Measurements from ENCODE around the gene C20orf173. TPM values are rescaled to one million over a fixed set of nuclear protein-coding genes. Genes with fewer than 3 reads are reported as not detected.

C20orf173 gene
- polyA plus RNA-seq, 1 donor = not detected

DNA sequence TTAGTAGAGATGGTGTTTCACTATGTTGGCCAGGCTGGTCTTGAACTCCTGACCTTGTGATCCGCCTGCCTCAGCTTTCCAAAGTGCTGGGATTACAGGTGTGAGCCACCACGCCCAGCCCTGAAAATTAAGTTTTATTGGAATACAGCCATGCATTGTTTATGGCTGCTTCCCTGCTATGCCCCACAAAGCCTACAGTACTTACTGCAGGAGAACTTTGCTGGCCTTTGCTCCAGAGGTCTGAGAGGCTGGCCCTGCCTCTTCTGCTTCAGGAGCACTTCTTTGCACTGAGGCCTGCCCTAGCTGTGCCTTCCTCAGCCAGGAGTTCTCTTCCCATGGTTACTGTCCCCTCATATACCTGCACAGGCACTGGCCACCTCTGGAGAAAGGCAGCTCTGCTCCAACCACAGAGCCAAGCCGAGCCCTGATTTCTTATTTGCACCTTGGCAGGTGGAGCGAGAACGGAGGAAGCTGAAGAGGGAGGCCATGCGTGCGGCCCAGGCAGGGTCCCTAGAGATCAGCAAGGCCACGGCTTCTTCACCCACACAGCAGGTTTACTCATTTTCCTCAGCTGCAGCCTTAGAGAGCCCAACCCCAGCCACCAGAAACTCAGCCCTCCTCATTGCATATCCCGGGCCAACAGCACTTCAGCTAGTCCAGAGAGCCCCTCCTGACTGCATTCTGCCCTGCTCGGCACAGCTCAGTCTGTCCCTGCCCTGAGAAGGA lies 20.8 kb downstream of the C20orf173 start:
- DNase-seq = no peak
- H3K27me3 ChIP-seq (ENCODE audit: control insufficient read depth, insufficient read depth, low read length) = no peaks in the 10 kb centered on the region
- 20% methylated on average over 1 of the region's 10 CpGs for WGBS (ENCODE audit: insufficient coverage, low lambda C conversion rate)
- no peak overlapping the region for H3K27ac ChIP-seq (ENCODE audit: low read length)
- no peak overlapping the region for H3K4me3 ChIP-seq (ENCODE audit: low read length)
- peaks cover 82% of the 10 kb centered on the region for H3K36me3 ChIP-seq (ENCODE audit: control insufficient read depth, insufficient read depth, low read length)
- no peaks in the 10 kb centered on the region for H3K9me3 ChIP-seq (ENCODE audit: control insufficient read depth, low read depth, low read length)
- H3K4me1 ChIP-seq (ENCODE audit: control insufficient read depth, insufficient read depth, low read length) = no peaks in the 10 kb centered on the region

DNA sequence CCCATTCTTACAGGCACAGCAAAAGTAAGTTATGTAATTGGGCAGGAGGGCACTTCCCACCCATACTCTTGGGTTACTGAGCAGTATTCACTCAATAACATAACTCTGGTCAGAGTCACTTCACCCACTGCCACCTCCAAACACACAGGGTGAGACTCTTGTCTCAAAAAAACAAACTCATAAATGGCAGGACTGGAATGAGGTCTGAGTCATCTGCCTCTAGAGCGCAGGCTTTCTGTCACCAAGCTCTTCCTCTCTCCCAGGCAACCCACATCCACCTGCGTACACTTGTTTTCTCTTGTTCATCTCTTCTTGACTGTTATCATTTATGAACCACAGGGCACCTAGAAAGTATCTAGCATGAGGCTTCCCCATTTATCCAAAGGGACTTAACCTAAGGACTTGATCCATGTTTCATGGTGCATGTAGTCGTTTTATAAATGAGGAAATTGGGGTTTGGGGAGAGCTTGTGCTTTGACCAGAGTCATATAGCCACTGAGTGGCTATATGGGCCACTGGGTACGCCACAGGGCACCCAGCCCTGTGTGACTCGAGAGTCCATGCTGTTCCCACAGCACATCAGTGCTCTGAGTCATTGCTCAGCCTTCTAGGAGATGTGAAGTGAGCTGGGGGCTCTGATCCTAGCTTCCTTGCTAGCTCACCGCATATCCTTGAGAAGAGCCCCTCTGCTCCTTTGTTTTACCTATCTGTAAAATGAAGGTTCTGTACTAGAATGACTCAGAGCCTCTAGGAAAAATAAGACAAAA lies 22.4 kb downstream of the C20orf173 start:
- Histone ChIP-seq H3K36me3 (ENCODE audit: control insufficient read depth, insufficient read depth, low read length) (peaks cover 85% of the 10 kb centered on the region), H3K27ac (ENCODE audit: low read length) (no peak overlapping the region), H3K4me3 (ENCODE audit: low read length) (no peak overlapping the region), H3K27me3 (ENCODE audit: control insufficient read depth, insufficient read depth, low read length) (no peaks in the 10 kb centered on the region), H3K9me3 (ENCODE audit: control insufficient read depth, low read depth, low read length) (no peaks in the 10 kb centered on the region), H3K4me1 (ENCODE audit: control insufficient read depth, insufficient read depth, low read length) (no peaks in the 10 kb centered on the region)
- DNase-seq = no peak
- WGBS (ENCODE audit: insufficient coverage, low lambda C conversion rate) = 83% methylated on average over 1 of the region's 6 CpGs

GRCh38 chr20:35506179-35506578 lies 23.3 kb downstream of the C20orf173 start:
- Histone ChIP-seq H3K36me3 (ENCODE audit: control insufficient read depth, insufficient read depth, low read length) (peaks cover 84% of the 10 kb centered on the region), H3K9me3 (ENCODE audit: control insufficient read depth, low read depth, low read length) (no peaks in the 10 kb centered on the region), H3K4me3 (ENCODE audit: low read length) (no peak overlapping the region), H3K27ac (ENCODE audit: low read length) (no peak overlapping the region), H3K27me3 (ENCODE audit: control insufficient read depth, insufficient read depth, low read length) (no peaks in the 10 kb centered on the region), H3K4me1 (ENCODE audit: control insufficient read depth, insufficient read depth, low read length) (no peaks in the 10 kb centered on the region)
- no CpG with 5 or more reads among the region's 3 CpGs for WGBS (ENCODE audit: insufficient coverage, low lambda C conversion rate)
- no peak for DNase-seq

DNA sequence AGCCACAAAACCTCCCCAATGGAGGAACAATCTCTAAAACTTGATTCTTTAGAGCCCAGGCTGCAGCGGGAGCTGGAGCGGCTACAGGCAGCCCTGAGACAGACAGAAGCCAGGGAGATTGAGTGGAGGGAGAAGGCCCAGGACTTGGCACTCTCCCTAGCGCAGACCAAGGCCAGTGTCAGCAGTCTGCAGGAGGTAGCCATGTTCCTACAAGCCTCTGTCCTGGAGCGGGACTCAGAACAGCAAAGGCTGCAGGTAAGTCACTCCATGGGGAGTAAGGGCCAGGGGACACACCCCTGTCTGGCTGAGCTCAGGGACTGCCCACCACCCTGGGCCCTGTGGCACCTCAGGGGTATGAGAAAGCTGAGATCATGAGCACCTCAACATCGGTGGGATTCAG lies 24.7 kb downstream of the C20orf173 start:
- Histone ChIP-seq H3K36me3 (ENCODE audit: control insufficient read depth, insufficient read depth, low read length) (peaks cover 83% of the 10 kb centered on the region), H3K27ac (ENCODE audit: low read length) (no peak overlapping the region), H3K4me3 (ENCODE audit: low read length) (no peak overlapping the region), H3K9me3 (ENCODE audit: control insufficient read depth, low read depth, low read length) (no peaks in the 10 kb centered on the region), H3K4me1 (ENCODE audit: control insufficient read depth, insufficient read depth, low read length) (no peaks in the 10 kb centered on the region), H3K27me3 (ENCODE audit: control insufficient read depth, insufficient read depth, low read length) (no peaks in the 10 kb centered on the region)
- no peak for DNase-seq
- no CpG with 5 or more reads among the region's 5 CpGs for WGBS (ENCODE audit: insufficient coverage, low lambda C conversion rate)

DNA sequence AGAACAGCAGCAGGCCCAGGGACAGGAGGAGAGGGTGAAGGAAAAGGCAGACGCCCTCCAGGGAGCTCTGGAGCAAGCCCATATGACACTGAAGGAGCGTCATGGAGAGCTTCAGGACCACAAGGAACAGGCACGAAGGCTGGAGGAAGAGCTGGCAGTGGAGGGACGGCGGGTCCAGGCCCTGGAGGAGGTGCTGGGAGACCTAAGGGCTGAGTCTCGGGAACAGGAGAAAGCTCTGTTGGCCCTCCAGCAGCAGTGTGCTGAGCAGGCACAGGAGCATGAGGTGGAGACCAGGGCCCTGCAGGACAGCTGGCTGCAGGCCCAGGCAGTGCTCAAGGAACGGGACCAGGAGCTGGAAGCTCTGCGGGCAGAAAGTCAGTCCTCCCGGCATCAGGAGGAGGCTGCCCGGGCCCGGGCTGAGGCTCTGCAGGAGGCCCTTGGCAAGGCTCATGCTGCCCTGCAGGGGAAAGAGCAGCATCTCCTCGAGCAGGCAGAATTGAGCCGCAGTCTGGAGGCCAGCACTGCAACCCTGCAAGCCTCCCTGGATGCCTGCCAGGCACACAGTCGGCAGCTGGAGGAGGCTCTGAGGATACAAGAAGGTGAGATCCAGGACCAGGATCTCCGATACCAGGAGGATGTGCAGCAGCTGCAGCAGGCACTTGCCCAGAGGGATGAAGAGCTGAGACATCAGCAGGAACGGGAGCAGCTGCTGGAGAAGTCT lies 25.5 kb downstream of the C20orf173 start:
- 100% methylated on average over 1 of the region's 16 CpGs for WGBS (ENCODE audit: insufficient coverage, low lambda C conversion rate)
- Histone ChIP-seq H3K27ac (ENCODE audit: low read length) (no peak overlapping the region), H3K4me1 (ENCODE audit: control insufficient read depth, insufficient read depth, low read length) (no peaks in the 10 kb centered on the region), H3K36me3 (ENCODE audit: control insufficient read depth, insufficient read depth, low read length) (peaks cover 81% of the 10 kb centered on the region), H3K9me3 (ENCODE audit: control insufficient read depth, low read depth, low read length) (no peaks in the 10 kb centered on the region), H3K4me3 (ENCODE audit: low read length) (no peak overlapping the region), H3K27me3 (ENCODE audit: control insufficient read depth, insufficient read depth, low read length) (no peaks in the 10 kb centered on the region)
- no peak for DNase-seq

- Histone ChIP-seq H3K4me1 (ENCODE audit: control insufficient read depth, insufficient read depth, low read length) (no peaks in the 10 kb centered on the region), H3K27ac (ENCODE audit: low read length) (no peak overlapping the region), H3K27me3 (ENCODE audit: control insufficient read depth, insufficient read depth, low read length) (no peaks in the 10 kb centered on the region), H3K9me3 (ENCODE audit: control insufficient read depth, low read depth, low read length) (no peaks in the 10 kb centered on the region), H3K36me3 (ENCODE audit: control insufficient read depth, insufficient read depth, low read length) (peaks cover 80% of the 10 kb centered on the region), H3K4me3 (ENCODE audit: low read length) (no peak overlapping the region)
- no peak for DNase-seq
- WGBS (ENCODE audit: insufficient coverage, low lambda C conversion rate) = 100% methylated on average over 2 of the region's 10 CpGs
Measured at GRCh38 chr20:35503281-35503680, 26.2 kb downstream of the C20orf173 start.

- Histone ChIP-seq H3K36me3 (ENCODE audit: control insufficient read depth, insufficient read depth, low read length) (peaks cover 80% of the 10 kb centered on the region), H3K4me3 (ENCODE audit: low read length) (no peak overlapping the region), H3K27me3 (ENCODE audit: control insufficient read depth, insufficient read depth, low read length) (no peaks in the 10 kb centered on the region), H3K9me3 (ENCODE audit: control insufficient read depth, low read depth, low read length) (no peaks in the 10 kb centered on the region), H3K27ac (ENCODE audit: low read length) (no peak overlapping the region), H3K4me1 (ENCODE audit: control insufficient read depth, insufficient read depth, low read length) (no peaks in the 10 kb centered on the region)
- DNase-seq = no peak
- WGBS (ENCODE audit: insufficient coverage, low lambda C conversion rate) = no CpG with 5 or more reads among the region's 8 CpGs
Measured at GRCh38 chr20:35502352-35502751, 27.1 kb downstream of the C20orf173 start.

GRCh38 chr20:35499271-35499670 lies 30.2 kb downstream of the C20orf173 start:
- H3K36me3 ChIP-seq (ENCODE audit: control insufficient read depth, insufficient read depth, low read length) = peaks cover 86% of the 10 kb centered on the region
- H3K4me1 ChIP-seq (ENCODE audit: control insufficient read depth, insufficient read depth, low read length) = no peaks in the 10 kb centered on the region
- H3K9me3 ChIP-seq (ENCODE audit: control insufficient read depth, low read depth, low read length) = no peaks in the 10 kb centered on the region
- H3K27ac ChIP-seq (ENCODE audit: low read length) = no peak overlapping the region
- H3K4me3 ChIP-seq (ENCODE audit: low read length) = no peak overlapping the region
- 80% methylated on average over 1 of the region's 1 CpG for WGBS (ENCODE audit: insufficient coverage, low lambda C conversion rate)
- H3K27me3 ChIP-seq (ENCODE audit: control insufficient read depth, insufficient read depth, low read length) = no peaks in the 10 kb centered on the region
- DNase-seq = no peak

DNA sequence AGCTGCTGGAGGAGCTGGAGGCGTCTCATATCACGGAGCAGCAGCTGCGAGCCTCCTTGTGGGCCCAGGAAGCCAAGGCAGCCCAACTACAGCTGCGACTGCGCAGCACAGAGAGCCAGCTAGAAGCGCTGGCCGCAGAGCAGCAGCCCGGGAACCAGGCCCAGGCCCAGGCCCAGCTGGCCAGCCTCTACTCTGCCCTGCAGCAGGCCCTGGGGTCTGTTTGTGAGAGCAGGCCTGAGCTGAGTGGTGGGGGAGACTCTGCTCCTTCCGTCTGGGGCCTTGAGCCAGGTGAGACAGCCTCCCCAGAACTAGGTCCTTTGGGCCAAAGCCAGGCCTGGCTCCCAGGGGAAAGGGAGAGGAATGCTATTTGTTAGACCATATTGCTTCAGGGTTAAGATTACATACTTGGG lies 31.7 kb downstream of the C20orf173 start:
- Histone ChIP-seq H3K9me3 (ENCODE audit: control insufficient read depth, low read depth, low read length) (no peaks in the 10 kb centered on the region), H3K27me3 (ENCODE audit: control insufficient read depth, insufficient read depth, low read length) (no peaks in the 10 kb centered on the region), H3K4me1 (ENCODE audit: control insufficient read depth, insufficient read depth, low read length) (no peaks in the 10 kb centered on the region), H3K36me3 (ENCODE audit: control insufficient read depth, insufficient read depth, low read length) (peaks cover 86% of the 10 kb centered on the region), H3K27ac (ENCODE audit: low read length) (no peak overlapping the region), H3K4me3 (ENCODE audit: low read length) (no peak overlapping the region)
- no CpG with 5 or more reads among the region's 9 CpGs for WGBS (ENCODE audit: insufficient coverage, low lambda C conversion rate)
- no peak for DNase-seq

GRCh38 chr20:35497320-35497719 lies 32.1 kb downstream of the C20orf173 start:
- no peak overlapping the region for H3K4me3 ChIP-seq (ENCODE audit: low read length)
- H3K27ac ChIP-seq (ENCODE audit: low read length) = no peak overlapping the region
- peaks cover 86% of the 10 kb centered on the region for H3K36me3 ChIP-seq (ENCODE audit: control insufficient read depth, insufficient read depth, low read length)
- DNase-seq = no peak
- H3K9me3 ChIP-seq (ENCODE audit: control insufficient read depth, low read depth, low read length) = no peaks in the 10 kb centered on the region
- no CpG with 5 or more reads among the region's 5 CpGs for WGBS (ENCODE audit: insufficient coverage, low lambda C conversion rate)
- no peaks in the 10 kb centered on the region for H3K4me1 ChIP-seq (ENCODE audit: control insufficient read depth, insufficient read depth, low read length)
- no peaks in the 10 kb centered on the region for H3K27me3 ChIP-seq (ENCODE audit: control insufficient read depth, insufficient read depth, low read length)
